ENCODE results near the gene MYRIP.
A peak's percentile ranks its signal among the peaks of the same experiment; 100 is the strongest.

Gene MYRIP

GRCh38 chr3:40299721-40300335, 490.4 kb downstream of the MYRIP start:
- DNase-seq, result peak; percentile 75 to 86

- no peak for DNase-seq
Measured at GRCh38 chr3:40302784-40303183, 493.4 kb downstream of the MYRIP start.

GRCh38 chr3:40304352-40304751, 494.9 kb downstream of the MYRIP start:
- DNase-seq, result no peak

GRCh38 chr3:40306336-40306735, 496.9 kb downstream of the MYRIP start:
- DNase-seq, result no peak

- no peak for DNase-seq
Measured at GRCh38 chr3:40307176-40307575, 497.8 kb downstream of the MYRIP start.

GRCh38 chr3:40308725-40309417, 499.5 kb downstream of the MYRIP start:
- DNase-seq, result peak in 1 of 2 experiments; percentile 37

GRCh38 chr3:40309418-40309924, 500.1 kb downstream of the MYRIP start, which contains the start of gene EIF1B:
Gene EIF1B, plus strand, starts transcription at chr3:40309707. Its CDS starts 235 bp downstream, at chr3:40309942.
- DNase-seq, result peak; percentile 95 to 96
